GM12873 (cell line): ENCODE measurements around the gene KCNC2.

Experiments used
- CTCF ChIP-seq: IDR thresholded peaks from 2 replicates; pipeline ENCODE4 v1.5.1; 2012; ENCODE audit warnings: low read depth, mild to moderate bottlenecking, moderate library complexity, low read length, control low read depth; ENCODE audit not compliant: insufficient read depth; ENCODE audit errors: missing control alignments

The KCNC2 gene

GRCh38 chr12:75190846-75191245 is 18.8 kb downstream of the KCNC2 start:
- no peak for TF ChIP-seq CTCF

GRCh38 chr12:75184516-75184915 is 25.1 kb downstream of the KCNC2 start:
- TF ChIP-seq CTCF: no peak

- no peak for TF ChIP-seq CTCF
These were observed 25.7 kb downstream of the KCNC2 start for GRCh38 chr12:75183967-75184366.

- TF ChIP-seq CTCF: no peak
These were observed 31.6 kb downstream of the KCNC2 start for GRCh38 chr12:75177997-75178396.

- TF ChIP-seq CTCF: no peak
These were observed 37.0 kb downstream of the KCNC2 start for GRCh38 chr12:75172611-75173010.

GRCh38 chr12:75170640-75171185 is 38.9 kb downstream of the KCNC2 start:
- TF ChIP-seq CTCF: no peak

GRCh38 chr12:75162845-75163244 is 46.8 kb downstream of the KCNC2 start:
- no peak for TF ChIP-seq CTCF
